Nephron (organoid): Measurements from ENCODE around the gene SCFD1.

Experiments used
- H3K27ac Mint-ChIP-seq, 3 experiments: 2 replicates each; pipeline ENCODE4 v1.8.0; 2020; ENCODE audit warnings: mixed read lengths in 3 of 3, mild to moderate bottlenecking in 2 of 3, moderate library complexity in 1 of 3
- H3K27me3 Mint-ChIP-seq: 2 replicates; pipeline ENCODE4 v1.8.0; 2021; ENCODE audit warnings: low read depth, mild to moderate bottlenecking, moderate library complexity, mixed read lengths
- H3K36me3 Mint-ChIP-seq: 2 replicates; pipeline ENCODE4 v1.8.0; 2020; ENCODE audit warnings: low read depth, mixed read lengths
- H3K4me1 Mint-ChIP-seq: 2 replicates; pipeline ENCODE4 v1.8.0; 2020; ENCODE audit warnings: mixed read lengths
- H3K4me3 Mint-ChIP-seq, 3 experiments: 2 replicates each; pipeline ENCODE4 v1.8.0; 2020; ENCODE audit warnings: mild to moderate bottlenecking in 3 of 3, mixed read lengths in 3 of 3, moderate library complexity in 2 of 3
- H3K9me3 Mint-ChIP-seq: 2 replicates; pipeline ENCODE4 v1.8.0; 2020; ENCODE audit warnings: mixed read lengths
- CTCF ChIP-seq, 3 experiments: fragments of 200-600 bp; sonication (generic); IDR thresholded peaks; one replicate each; pipeline ENCODE4 v1.5.0; 2021; ENCODE audit warnings: antibody characterized with exemption in 3 of 3; ENCODE audit not compliant: unreplicated experiment in 3 of 3

The SCFD1 gene

DNA sequence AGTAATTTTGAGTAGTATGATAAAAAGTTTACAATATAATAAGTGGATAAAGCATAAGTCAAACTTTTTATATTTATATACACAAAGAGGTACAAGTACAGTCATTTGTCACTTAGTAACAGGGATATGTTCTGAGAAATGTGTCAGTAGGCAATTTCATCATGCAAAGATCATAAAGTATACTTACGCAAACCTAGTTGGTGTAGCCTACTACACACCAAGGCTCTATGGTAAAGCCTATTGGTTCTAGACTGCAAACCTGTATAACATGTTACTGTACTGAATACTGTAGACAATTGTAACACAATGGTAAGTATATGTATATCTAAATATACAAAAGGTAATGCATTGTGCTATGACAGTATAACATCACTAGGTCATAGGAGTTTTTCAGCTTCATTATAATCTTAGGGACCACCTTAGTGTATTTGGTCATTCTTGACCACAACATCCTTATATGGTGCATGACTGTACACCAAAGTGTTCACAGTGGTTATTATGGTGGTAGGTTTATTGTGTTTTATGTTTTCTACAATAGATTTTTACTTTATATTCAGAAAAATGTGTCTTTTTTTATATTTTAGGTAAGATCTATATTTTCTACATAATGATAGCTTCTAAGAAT, 14.9 kb upstream of the SCFD1 start:
- no peak overlapping the region for H3K27ac Mint-ChIP-seq
- no peak for TF ChIP-seq CTCF (IDR thresholded peaks at IDR 0.05; ENCODE audit: unreplicated experiment in 3 of 3)

GRCh38 chr14:30608533-30609006, 13.5 kb upstream of the SCFD1 start:
- Mint-ChIP-seq H3K4me1 (peaks cover 20% of the 10 kb centered on the region), H3K27ac (peak overlapping the region in 2 of 3 experiments; percentile 2 to 46), H3K4me3 (no peak overlapping the region), H3K36me3 (peaks cover 35% of the 10 kb centered on the region), H3K9me3 (no peaks in the 10 kb centered on the region), H3K27me3 (no peaks in the 10 kb centered on the region)
- TF ChIP-seq CTCF (IDR thresholded peaks at IDR 0.05; ENCODE audit: unreplicated experiment in 3 of 3): no peak

More for the DNA sequence above, 14.9 kb upstream of the SCFD1 start:
- Mint-ChIP-seq H3K36me3 (peaks cover 35% of the 10 kb centered on the region), H3K4me3 (no peak overlapping the region), H3K9me3 (no peaks in the 10 kb centered on the region), H3K4me1 (peaks cover 20% of the 10 kb centered on the region), H3K27me3 (no peaks in the 10 kb centered on the region)

- no peak for TF ChIP-seq CTCF (IDR thresholded peaks at IDR 0.05; ENCODE audit: unreplicated experiment in 3 of 3)
- Mint-ChIP-seq H3K4me1 (peaks cover 20% of the 10 kb centered on the region), H3K27ac (peak overlapping the region in 2 of 3 experiments; percentile 23 to 75), H3K36me3 (peaks cover 33% of the 10 kb centered on the region), H3K9me3 (no peaks in the 10 kb centered on the region), H3K4me3 (no peak overlapping the region), H3K27me3 (no peaks in the 10 kb centered on the region)
These were observed 11.3 kb upstream of the SCFD1 start for GRCh38 chr14:30610787-30611343.

DNA sequence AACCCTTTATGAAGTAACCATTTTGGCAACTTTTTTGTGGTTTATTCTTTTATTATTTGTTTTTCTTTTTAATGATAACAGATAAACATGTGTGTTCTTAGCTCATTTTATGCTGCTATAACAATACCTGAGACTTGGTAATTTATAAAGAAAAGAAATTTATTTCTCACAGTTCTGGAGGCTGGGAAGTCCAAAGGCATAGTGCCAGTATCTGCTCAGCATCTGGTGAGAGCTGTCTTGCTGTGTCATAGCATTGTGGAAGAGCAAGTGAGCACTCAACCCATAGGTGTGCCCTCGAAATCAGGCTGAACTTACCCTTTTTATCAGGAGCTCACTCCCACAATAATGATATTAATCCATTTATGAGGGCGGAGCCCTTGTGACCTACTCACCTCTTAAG, 8.0 kb upstream of the SCFD1 start:
- Mint-ChIP-seq H3K4me1 (peaks cover 12% of the 10 kb centered on the region), H3K4me3 (no peak overlapping the region), H3K36me3 (peaks cover 38% of the 10 kb centered on the region), H3K27ac (no peak overlapping the region), H3K9me3 (no peaks in the 10 kb centered on the region), H3K27me3 (no peaks in the 10 kb centered on the region)
- TF ChIP-seq CTCF (IDR thresholded peaks at IDR 0.05; ENCODE audit: unreplicated experiment in 3 of 3): no peak

DNA sequence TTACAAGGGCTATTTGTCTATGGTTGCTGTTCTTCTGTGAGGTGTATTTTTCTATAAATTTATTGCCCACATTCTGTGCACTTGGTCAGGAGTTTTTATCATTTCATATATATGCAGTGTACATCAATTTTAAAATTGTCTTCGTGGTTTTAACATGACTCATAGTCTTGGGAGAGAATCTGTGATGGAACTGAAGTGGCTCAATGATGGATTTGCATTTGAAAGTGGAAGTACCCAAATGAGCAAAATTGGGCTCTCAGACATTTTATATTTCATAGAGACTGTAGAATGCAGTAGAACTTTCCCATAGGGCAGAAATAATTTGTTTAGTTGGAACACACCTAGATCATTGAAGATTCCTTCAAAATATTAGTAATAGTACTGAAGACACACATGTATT, 1.9 kb upstream of the SCFD1 start:
- no peak for TF ChIP-seq CTCF (IDR thresholded peaks at IDR 0.05; ENCODE audit: unreplicated experiment in 3 of 3)
- peak overlapping the region; percentile 50 to 73 (median 64) for H3K4me3 Mint-ChIP-seq
- H3K27me3 Mint-ChIP-seq: no peaks in the 10 kb centered on the region
- no peaks in the 10 kb centered on the region for H3K9me3 Mint-ChIP-seq
- peaks cover 21% of the 10 kb centered on the region for H3K36me3 Mint-ChIP-seq
- peaks cover 23% of the 10 kb centered on the region for H3K4me1 Mint-ChIP-seq
- no peak overlapping the region for H3K27ac Mint-ChIP-seq
